ENCODE results near the gene NPFF. TPM values are rescaled to one million over a fixed set of nuclear protein-coding genes. Genes with fewer than 3 reads are reported as not detected.

NPFF gene
- total and polyA plus RNA-seq, 4 donors, result not detected

DNA sequence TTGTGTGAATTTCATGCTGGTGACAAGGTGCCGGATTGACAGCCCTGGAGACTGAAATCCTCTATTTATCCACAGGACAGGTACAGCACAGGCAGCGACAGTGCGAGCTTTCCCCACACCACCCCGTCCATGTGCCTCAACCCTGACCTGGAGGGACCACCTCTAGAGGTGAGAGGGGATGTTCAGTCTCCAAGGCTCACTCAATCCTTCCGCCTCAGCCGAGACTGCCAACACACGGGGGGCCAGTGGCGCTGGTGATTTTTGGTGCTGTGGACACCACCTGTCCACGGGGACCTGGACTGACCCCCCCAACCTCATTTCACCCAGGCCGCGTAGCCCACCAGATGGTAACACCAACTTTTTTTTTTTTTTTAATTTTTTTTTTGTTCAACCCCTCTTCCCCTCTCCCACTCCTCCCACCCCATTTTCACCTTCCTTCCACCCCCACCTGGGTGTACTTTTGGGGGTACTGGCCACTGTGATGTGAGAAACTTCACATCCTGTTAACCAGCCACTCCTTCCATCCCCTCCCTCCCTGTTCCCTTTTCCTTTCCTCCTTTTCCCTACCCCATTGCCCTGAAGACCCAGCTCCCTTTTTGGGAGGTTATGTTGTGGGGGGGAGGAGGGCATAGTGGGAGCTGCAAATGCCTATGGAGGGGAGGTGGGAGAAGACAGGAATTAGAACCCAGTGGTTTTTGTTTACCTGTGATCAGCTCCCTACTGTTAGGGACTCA, 42.4 kb downstream of the NPFF start:
- no peak overlapping the region for H3K9ac ChIP-seq (ENCODE audit: low read depth in 1 of 2, low read length in 2 of 2)
- H3K27me3 ChIP-seq (ENCODE audit: control insufficient read depth in 4 of 4, insufficient read depth in 4 of 4, low read length in 3 of 4), result no peaks in the 10 kb centered on the region
- no peak overlapping the region for H3K27ac ChIP-seq (ENCODE audit: low read depth in 1 of 2, low read length in 2 of 2)

DNA sequence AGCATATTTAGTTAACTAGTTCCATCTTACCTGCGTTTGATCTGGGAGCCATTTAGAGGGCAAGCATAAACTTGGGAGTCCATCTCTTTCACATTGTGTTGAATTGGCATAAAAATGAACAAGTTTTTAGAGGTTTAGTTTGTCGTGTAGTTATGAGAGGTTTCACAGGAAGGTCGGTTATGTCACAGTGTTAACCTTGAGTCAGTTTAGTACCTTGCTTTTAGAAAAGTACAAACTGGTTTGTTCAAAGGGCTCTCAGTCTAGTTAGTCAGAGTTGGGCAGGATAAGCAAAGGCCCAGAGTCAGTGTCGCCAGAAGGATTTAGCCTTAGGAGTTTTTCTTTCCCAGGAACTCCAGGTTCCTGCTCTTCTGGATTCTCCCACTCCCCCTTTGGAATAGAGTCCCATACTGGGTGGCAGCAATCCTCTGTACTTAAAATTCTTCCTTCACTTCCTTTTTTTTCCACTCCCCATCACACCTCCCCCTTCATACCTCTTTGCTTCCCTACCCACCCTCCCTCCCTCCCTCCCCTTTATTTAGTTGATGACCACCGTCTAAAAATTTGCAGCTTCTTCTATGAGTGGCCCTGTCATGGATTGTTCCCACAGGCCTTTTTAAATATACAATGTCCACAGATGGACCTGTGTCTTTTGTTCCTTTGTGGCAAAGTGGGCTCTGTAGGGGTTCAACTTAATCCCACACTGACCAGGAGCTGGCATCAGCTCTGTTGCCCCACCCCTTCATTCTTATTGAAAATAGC, 43.3 kb downstream of the NPFF start:
- peaks cover 0 to 6% (median 6%) of the 10 kb centered on the region in 4 donors for H3K4me1 ChIP-seq (ENCODE audit: control insufficient read depth in 4 of 4, insufficient read depth in 4 of 4, low read length in 3 of 4)
- H3K27ac ChIP-seq (ENCODE audit: low read depth in 1 of 2, low read length in 2 of 2), result no peak overlapping the region
- H3K4me3 ChIP-seq (ENCODE audit: low read depth in 1 of 3, low read length in 3 of 3), result no peak overlapping the region
- no peaks in the 10 kb centered on the region for H3K27me3 ChIP-seq (ENCODE audit: control insufficient read depth in 4 of 4, insufficient read depth in 4 of 4, low read length in 3 of 4)
- peaks cover 35 to 99% (median 94%) of the 10 kb centered on the region in 4 donors for H3K36me3 ChIP-seq (ENCODE audit: control insufficient read depth in 4 of 4, insufficient read depth in 3 of 4, low read depth in 1 of 4, low read length in 3 of 4)
- H3K9ac ChIP-seq (ENCODE audit: low read depth in 1 of 2, low read length in 2 of 2), result no peak overlapping the region
- 65% methylated on average over 5 of the region's 5 CpGs for WGBS
- DNase-seq (ENCODE audit: low spot score), result no peak
- TF ChIP-seq, protein P1, sequence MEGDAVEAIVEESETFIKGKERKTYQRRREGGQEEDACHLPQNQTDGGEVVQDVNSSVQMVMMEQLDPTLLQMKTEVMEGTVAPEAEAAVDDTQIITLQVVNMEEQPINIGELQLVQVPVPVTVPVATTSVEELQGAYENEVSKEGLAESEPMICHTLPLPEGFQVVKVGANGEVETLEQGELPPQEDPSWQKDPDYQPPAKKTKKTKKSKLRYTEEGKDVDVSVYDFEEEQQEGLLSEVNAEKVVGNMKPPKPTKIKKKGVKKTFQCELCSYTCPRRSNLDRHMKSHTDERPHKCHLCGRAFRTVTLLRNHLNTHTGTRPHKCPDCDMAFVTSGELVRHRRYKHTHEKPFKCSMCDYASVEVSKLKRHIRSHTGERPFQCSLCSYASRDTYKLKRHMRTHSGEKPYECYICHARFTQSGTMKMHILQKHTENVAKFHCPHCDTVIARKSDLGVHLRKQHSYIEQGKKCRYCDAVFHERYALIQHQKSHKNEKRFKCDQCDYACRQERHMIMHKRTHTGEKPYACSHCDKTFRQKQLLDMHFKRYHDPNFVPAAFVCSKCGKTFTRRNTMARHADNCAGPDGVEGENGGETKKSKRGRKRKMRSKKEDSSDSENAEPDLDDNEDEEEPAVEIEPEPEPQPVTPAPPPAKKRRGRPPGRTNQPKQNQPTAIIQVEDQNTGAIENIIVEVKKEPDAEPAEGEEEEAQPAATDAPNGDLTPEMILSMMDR (IDR thresholded peaks at IDR 0.05; ENCODE audit: low read depth, low read length, missing input control), result no peak
- TF ChIP-seq TAF1 (conservative IDR thresholded peaks at IDR 0.05), result no peak
- no peak for TF ChIP-seq JUND (IDR thresholded peaks at IDR 0.05)
- TF ChIP-seq, protein P2, sequence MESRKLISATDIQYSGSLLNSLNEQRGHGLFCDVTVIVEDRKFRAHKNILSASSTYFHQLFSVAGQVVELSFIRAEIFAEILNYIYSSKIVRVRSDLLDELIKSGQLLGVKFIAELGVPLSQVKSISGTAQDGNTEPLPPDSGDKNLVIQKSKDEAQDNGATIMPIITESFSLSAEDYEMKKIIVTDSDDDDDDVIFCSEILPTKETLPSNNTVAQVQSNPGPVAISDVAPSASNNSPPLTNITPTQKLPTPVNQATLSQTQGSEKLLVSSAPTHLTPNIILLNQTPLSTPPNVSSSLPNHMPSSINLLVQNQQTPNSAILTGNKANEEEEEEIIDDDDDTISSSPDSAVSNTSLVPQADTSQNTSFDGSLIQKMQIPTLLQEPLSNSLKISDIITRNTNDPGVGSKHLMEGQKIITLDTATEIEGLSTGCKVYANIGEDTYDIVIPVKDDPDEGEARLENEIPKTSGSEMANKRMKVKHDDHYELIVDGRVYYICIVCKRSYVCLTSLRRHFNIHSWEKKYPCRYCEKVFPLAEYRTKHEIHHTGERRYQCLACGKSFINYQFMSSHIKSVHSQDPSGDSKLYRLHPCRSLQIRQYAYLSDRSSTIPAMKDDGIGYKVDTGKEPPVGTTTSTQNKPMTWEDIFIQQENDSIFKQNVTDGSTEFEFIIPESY (IDR thresholded peaks at IDR 0.05), result no peak
- TF ChIP-seq SP1 (IDR thresholded peaks at IDR 0.05), result no peak
- no peak for TF ChIP-seq NR2F2 (IDR thresholded peaks at IDR 0.05)
- TF ChIP-seq HNF4G (IDR thresholded peaks at IDR 0.05), result no peak
- TF ChIP-seq GABPA (IDR thresholded peaks at IDR 0.05 in 1 of 2, conservative IDR thresholded peaks at IDR 0.05 in 1 of 2), result no peak
- TF ChIP-seq FOXA1 (IDR thresholded peaks at IDR 0.05), result no peak
- H3K9me3 ChIP-seq (ENCODE audit: control insufficient read depth in 4 of 4, low read length in 3 of 4), result no peaks in the 10 kb centered on the region

More for the DNA sequence above, 42.4 kb downstream of the NPFF start:
- Histone ChIP-seq H3K36me3 (ENCODE audit: control insufficient read depth in 4 of 4, insufficient read depth in 3 of 4, low read depth in 1 of 4, low read length in 3 of 4) (peaks cover 34 to 99% (median 95%) of the 10 kb centered on the region in 4 donors), H3K9me3 (ENCODE audit: control insufficient read depth in 4 of 4, low read length in 3 of 4) (no peaks in the 10 kb centered on the region), H3K4me1 (ENCODE audit: control insufficient read depth in 4 of 4, insufficient read depth in 4 of 4, low read length in 3 of 4) (peaks cover 0 to 6% (median 6%) of the 10 kb centered on the region in 4 donors), H3K4me3 (ENCODE audit: low read depth in 1 of 3, low read length in 3 of 3) (no peak overlapping the region)
- DNase-seq (ENCODE audit: low spot score), result no peak
- TF ChIP-seq, protein P3, sequence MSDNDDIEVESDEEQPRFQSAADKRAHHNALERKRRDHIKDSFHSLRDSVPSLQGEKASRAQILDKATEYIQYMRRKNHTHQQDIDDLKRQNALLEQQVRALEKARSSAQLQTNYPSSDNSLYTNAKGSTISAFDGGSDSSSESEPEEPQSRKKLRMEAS (IDR thresholded peaks at IDR 0.05), result no peak
- TF ChIP-seq EGR1 (IDR thresholded peaks at IDR 0.05; ENCODE audit: low read depth in 2 of 2), result no peak
- TF ChIP-seq, protein P4, sequence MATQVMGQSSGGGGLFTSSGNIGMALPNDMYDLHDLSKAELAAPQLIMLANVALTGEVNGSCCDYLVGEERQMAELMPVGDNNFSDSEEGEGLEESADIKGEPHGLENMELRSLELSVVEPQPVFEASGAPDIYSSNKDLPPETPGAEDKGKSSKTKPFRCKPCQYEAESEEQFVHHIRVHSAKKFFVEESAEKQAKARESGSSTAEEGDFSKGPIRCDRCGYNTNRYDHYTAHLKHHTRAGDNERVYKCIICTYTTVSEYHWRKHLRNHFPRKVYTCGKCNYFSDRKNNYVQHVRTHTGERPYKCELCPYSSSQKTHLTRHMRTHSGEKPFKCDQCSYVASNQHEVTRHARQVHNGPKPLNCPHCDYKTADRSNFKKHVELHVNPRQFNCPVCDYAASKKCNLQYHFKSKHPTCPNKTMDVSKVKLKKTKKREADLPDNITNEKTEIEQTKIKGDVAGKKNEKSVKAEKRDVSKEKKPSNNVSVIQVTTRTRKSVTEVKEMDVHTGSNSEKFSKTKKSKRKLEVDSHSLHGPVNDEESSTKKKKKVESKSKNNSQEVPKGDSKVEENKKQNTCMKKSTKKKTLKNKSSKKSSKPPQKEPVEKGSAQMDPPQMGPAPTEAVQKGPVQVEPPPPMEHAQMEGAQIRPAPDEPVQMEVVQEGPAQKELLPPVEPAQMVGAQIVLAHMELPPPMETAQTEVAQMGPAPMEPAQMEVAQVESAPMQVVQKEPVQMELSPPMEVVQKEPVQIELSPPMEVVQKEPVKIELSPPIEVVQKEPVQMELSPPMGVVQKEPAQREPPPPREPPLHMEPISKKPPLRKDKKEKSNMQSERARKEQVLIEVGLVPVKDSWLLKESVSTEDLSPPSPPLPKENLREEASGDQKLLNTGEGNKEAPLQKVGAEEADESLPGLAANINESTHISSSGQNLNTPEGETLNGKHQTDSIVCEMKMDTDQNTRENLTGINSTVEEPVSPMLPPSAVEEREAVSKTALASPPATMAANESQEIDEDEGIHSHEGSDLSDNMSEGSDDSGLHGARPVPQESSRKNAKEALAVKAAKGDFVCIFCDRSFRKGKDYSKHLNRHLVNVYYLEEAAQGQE (IDR thresholded peaks at IDR 0.05), result no peak
- WGBS, result 95% methylated on average over 11 of the region's 11 CpGs

Data from liver (tissue), 9 donors.